Retina (tissue), 1 donor: ENCODE data around the gene EPHA3.

Experiments
- DNase-seq: peaks from one replicate; pipeline ENCODE4 v3.0.0-alpha.2; 2016

EPHA3 gene

DNA sequence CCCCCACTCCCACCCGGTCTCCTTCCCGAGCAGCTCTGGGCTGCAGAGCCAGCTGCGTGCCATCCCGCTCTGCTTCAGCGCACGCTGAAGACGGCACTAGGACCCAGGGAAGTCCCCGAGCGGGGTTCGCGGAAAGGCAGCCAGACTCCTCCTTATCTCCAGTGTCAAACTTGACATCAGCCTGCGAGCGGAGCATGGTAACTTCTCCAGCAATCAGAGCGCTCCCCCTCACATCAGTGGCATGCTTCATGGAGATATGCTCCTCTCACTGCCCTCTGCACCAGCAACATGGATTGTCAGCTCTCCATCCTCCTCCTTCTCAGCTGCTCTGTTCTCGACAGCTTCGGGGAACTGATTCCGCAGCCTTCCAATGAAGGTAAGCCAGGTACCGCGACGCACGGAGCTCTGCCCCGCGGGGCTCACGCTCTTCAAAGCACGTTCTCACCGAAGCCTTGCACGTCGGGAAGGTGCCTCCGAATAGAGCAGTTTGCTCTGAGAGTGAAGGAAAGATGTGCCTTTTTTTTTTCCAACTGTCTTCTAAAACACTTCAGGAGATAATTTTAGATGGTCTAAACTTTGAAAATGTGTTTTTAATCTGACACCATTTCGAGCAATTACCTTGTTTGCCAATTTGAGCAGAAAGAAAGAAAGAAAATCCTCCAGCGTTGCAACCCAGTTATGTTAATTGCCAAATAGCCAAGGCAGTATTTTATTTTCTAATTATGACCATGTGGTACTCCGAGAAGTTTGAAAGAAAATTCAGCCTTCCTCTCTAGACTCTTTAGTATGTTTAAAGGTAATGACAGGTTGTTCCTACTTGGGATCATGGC lies at the start of gene EPHA3:
Gene EPHA3 (plus strand): TSS at position 161 of the 830 bp plus-strand sequence. CDS start 128 bp downstream, at position 289.
- peak; percentile 92 for DNase-seq

DNA sequence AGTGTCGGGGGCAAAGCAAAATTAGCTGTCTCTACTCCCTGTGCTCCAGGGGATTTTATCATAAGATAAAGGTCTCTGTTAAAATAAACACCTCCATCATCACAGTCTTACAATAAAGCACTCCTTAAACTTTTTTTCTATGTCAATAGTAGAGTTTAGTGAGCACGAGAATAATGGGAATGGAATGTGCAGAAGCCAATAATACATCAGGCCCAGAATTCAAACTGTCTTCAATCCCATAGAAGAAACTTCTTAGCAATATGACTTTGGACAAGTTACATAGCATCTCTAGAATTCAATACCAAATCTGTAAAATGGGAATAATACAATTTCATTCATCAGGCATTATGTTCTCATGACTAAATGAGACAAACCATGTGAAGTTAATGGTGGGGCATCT lies 49.0 kb upstream of the EPHA3 start:
- no peak for DNase-seq

DNA sequence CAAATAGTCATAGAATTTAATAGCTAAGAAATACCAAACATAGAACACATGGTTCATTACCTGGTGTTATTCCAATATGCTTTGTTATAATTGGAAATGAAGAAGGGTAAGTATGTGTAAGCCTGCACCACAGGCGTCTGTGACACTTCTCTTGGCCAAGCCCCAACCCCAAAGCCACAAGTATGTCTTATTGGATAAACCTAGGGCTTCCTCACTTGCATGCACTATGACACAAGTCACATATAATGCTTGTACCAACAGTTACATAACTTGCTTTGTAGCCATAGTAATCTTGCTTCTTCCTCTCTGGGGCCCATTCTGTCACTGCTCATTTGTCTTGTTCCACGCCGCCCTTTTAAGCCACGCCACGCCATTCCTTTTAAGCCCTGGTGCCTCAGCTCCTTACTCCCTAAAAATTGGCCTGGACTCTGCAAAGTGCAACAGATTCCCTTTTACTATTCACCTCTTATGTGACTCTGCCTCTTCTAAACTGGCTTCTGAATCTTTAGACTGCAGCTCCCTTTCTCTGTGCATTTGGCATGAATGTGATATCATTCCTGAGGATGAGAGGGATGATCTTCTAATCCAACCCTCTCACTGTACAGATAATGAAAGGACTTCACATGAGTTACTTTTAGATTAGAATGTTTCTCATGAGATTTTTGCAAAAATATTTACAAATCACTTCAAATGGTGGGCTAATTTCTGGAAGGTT lies 48.1 kb upstream of the EPHA3 start:
- DNase-seq, result peak; percentile 4

GRCh38 chr3:89061259-89061658 lies 46.2 kb upstream of the EPHA3 start:
- DNase-seq, result no peak

DNA sequence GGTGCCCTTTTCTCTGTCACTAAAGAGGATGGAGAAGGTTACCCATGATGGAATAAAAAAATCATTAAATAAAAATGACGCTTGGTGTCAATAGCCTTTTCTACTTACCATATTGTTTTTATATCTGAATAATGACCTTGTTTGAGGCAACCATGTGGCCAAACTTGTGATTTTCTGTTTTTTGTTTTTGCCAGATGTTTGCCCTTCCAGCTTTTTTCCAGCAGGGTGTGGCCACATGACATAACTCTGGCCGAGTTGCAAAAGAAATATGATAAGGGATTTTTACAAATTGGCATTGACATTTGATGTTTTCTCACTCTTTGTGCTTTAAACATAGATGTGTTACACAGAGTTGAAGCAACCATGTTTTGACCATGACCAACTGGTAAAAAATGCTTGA lies 39.7 kb upstream of the EPHA3 start:
- DNase-seq, result no peak

GRCh38 chr3:89072642-89073041 lies 34.8 kb upstream of the EPHA3 start:
- peak; percentile 14 for DNase-seq

GRCh38 chr3:89079944-89080343 lies 27.5 kb upstream of the EPHA3 start:
- DNase-seq, result no peak

DNA sequence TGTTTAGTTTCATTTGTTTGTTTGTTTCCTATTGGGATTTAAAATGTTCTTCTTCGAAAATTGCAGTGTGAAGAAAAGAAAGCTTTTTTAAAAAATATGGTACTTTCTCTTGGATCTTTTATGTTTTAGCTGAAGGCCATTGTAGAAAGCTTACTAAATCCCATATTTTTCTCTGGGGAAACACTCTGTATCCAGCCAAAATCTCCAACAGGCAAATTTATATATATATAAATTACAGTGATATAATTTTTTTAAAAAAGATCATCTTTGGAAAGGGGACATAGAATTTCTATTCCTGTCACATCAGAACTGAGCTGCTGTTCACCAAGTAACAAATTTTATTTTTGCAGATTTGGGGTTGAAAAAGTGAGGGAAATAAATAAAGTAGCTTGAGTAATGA lies 19.6 kb upstream of the EPHA3 start:
- DNase-seq, result no peak

GRCh38 chr3:89098173-89098572 lies 9.2 kb upstream of the EPHA3 start:
- DNase-seq, result no peak

DNA sequence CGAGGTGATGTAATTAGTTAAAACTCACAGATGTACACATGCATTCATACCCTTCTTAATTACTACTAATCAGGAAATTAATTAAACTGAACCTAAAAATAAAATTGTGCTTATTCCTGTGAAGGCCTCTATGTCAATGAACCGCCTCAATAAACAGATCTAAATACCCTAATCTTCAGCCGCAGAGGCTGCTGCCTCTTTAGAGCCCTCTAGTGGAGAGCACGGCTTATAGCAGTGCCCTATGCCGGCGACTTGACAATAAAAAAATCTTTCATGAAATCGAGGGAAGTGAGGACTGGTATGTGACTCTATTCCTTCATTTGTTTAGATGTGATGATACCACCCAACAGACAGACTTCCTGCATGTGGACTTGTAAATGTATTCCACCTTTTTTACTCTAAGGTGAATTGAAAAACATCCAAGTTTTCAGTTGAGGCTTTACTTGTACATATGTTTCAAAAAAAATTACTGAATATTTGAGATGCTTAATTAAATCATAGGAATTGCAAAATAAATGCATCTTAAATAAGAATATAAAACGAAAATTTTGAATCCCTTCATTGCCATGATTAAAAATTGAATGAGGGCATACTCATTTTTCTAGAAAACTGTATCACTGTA lies 8.3 kb upstream of the EPHA3 start:
- peak; percentile 62 for DNase-seq

DNA sequence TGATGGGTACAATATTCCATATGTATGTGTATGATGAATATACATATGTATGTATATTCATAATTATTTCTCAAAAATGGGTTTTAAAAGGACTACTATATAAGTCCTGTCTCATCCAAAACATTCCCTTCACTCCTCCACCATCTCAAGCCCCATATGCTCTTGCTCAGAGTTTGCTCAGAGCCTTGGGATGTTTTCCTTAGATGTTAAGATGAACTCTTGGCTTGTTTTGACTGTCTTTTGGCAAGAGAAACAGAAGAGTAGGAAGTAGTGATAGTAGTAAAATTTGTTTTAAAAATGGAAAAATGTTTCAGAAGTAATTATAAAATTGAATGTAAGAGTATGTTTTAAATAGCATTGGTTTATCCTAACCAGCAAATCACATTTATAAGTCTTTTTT lies 6.2 kb upstream of the EPHA3 start:
- DNase-seq, result no peak

DNA sequence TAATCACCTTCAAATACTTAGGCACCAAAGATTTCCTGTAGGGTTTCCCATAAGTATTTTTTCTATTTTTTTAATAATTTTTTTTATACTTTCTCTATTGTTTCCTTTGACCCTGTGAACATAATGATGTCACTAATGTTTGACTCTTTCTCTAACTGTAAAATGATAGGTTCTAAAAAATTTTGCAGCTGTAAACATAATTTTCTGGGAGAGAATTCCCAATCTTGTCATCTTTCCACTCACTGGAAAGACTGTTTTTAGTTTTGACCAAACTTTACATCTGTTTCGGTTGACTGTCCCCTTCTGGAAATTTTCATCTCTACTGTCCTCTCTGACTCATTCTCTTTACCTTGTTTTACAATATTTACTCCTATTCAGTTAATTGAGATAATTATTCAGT lies 5.5 kb upstream of the EPHA3 start:
- no peak for DNase-seq

DNA sequence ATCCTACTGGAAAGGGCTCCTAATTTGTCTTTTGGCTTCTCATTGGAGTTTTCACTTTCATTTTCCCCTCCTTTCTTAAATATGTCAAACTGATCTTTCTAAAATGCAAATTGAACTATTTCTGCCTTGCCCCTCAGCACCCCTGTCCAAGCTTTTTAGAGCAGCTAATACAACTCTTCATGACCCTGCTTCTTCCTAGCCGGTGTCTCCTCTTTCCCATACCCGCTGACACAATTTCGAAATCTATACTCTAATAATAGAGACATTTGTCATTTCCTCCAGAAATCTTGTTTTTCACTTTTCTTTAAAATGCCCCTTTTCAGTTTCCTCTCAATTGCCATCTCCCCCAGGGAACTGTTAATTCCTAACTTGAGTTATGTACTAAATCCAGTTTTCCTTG lies 2.9 kb upstream of the EPHA3 start:
- DNase-seq, result no peak

DNA sequence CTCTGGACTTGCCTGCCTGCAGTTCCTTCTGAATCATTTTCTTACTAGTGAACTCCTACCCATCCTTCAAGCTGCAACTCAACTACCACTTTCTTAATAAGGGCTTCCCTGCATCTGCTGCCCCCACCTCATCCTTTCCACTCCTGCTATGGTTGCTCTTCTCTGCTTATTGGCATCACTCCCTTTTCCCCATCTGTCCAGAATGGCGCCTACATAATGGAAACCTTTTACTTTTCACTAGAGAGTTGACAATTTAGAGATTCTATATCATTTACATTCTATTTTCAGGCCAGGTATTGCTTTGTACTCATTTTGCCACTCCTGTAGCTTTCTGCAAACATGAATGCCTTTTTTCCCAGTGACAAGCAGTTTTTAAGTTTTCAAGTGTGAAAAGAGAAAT lies 1.9 kb upstream of the EPHA3 start:
- no peak for DNase-seq

DNA sequence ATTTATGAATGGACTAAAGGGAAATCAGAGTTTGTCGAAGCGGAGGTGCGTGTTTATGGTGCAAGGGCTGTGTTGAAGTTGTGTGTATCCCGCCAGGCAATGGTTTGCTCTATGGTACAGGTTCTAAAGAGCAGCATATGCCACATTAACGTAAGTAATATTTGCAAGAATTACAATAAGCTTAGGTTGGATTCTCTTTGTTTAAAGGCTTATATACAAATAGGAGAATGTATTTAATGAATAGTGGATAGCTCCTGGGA lies 800 bp downstream of the EPHA3 start:
- DNase-seq, result no peak

- DNase-seq, result no peak
These were observed 5.9 kb downstream of the EPHA3 start for GRCh38 chr3:89113344-89113743.

- peak; percentile 95 for DNase-seq
These were observed 6.7 kb downstream of the EPHA3 start for GRCh38 chr3:89113893-89114840.

DNA sequence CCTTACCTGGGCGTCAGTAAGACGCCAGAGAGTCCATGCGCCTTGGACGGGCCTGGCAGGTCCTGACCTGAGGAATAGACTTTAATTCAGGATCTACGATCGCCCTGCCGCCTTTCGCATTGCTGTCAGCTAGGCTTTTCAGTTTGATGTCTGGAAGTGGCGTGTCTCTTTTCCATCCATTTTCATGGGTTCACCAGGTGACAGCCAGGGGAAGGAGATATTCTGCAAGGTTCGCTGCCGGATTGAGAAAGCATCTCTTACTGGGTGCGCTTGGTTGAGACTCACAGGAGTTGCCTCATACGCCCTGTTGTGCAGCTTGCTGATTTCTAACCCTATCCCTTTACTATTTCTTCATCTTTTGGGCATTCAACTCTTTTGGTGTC lies 7.4 kb downstream of the EPHA3 start:
- DNase-seq, result no peak

DNA sequence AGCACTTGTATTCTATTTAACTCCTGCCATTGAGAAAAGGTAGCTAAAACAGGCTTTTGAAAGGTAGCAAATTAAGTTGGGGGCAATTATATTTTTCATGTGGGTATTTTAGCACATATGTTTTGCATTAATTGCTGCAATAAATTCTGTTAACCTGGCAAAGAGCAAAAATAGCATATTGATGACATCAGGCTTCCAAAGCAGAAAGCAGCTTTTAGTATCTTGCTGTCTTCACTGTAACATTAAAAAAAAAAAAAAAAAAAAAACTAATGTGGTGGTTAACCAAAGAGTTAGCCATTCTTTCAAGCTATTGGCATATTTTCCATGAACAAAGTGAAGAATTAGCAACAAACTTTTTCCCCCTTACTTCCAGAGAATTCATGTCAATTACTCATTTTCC lies 9.1 kb downstream of the EPHA3 start:
- DNase-seq, result no peak

DNA sequence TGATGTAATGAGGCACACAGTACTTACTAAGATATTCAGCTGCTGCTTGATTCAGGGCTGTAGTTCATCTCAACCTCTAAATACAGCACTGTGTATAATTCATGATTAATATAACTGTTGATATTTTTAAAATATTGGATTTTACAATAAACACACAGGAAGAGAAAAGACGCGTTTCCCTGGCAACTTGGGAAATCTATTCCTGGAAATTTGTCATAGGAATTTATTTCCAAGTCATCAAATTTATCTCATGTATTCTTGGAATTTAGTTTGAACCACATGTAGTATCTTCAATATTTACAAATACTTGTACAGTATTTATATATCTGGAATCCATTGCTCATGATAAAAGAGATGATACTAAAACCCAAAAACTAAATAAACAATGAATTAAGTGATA lies 30.6 kb downstream of the EPHA3 start:
- DNase-seq, result no peak

DNA sequence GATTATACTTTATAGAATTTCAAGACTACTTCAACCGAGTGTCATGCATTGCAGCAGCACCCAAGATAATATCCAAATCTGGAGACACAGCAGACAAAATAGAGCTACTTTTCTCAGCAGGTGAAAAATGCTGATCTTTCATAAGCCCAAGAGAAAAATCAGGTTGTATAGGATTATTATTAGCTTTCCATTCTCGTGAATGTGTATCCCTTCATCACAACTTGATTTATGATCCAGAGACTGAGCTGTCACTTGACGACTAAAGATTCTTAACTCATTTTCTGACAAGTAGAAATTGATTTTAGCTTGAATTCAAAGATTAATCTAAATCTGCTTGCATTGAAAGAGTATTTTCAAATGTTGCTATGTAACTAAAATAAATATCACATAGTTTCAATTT lies 32.4 kb downstream of the EPHA3 start:
- no peak for DNase-seq

DNA sequence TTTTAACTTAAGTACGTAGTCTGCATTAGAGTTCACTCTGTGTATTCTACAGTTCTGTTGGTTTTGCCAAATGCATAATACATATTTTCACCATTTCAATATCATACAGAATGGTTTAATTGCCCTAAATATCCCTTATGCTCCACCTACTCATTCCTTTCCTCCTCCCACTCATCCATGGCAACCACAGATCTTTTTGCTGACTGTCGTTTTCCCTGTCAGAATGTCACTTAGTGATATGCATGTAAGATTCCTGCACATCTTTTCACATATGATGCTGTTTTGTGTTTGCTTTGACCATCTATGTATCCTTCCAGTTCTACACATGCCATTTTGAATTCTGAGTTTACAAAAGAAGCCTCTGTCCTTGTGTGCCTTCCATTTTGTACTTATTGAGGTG lies 36.7 kb downstream of the EPHA3 start:
- no peak for DNase-seq

GRCh38 chr3:89145995-89146394 lies 38.6 kb downstream of the EPHA3 start:
- DNase-seq, result no peak
